Epithelial cell of prostate (primary cell): ENCODE measurements around the gene PSME3.
"Not testable (repeated sequence)": the region's sequence is repeated elsewhere in the genome, so short reads cannot be mapped to it uniquely, and the experiment has no call there.

Experiments
- DNase-seq: peaks from one replicate; pipeline ENCODE4 v3.0.0-alpha.2; 2011; ENCODE audit warnings: low read depth, low spot score
- H3K27ac ChIP-seq: fragments of 450-650 bp; 2 replicates; pipeline ENCODE4 v1.5.1; 2017; ENCODE audit warnings: mild to moderate bottlenecking

PSME3 gene

DNA sequence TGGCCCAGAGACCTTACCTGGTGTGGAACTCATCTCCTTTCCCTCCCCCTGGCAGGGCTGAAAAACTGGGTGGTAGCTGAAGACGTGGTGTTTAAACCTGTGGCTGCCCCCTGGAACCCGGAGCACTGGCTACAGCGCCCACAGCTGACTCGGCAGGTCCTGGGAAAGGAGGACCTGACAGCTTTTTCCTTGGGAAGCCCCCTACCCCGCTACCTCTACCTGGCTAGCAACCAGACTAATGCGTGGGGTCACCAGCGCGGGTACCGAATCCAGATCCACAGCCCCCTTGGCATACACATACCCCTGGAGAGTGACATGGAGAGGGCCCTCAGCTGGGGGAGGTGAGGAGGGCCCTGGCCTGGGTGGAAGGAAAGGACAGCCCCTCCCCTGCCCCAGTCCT is 15.8 kb downstream of the PSME3 start:
- no peak for DNase-seq
- no peak overlapping the region for H3K27ac ChIP-seq

- DNase-seq = no peak
- no peak overlapping the region for H3K27ac ChIP-seq
These were observed 16.4 kb downstream of the PSME3 start for GRCh38 chr17:42849451-42850181.

GRCh38 chr17:42850954-42851353 is 17.8 kb downstream of the PSME3 start, which contains the start of gene AOC3:
TSS of gene AOC3 (plus strand) at chr17:42851199. CDS start at chr17:42851344, 145 bp downstream.
- DNase-seq = no peak
- H3K27ac ChIP-seq = no peak within 1 kb of the TSS

- H3K27ac ChIP-seq, DNase-seq: not testable (repeated sequence)
These were observed 18.4 kb downstream of the PSME3 start for GRCh38 chr17:42851371-42852240.

DNA sequence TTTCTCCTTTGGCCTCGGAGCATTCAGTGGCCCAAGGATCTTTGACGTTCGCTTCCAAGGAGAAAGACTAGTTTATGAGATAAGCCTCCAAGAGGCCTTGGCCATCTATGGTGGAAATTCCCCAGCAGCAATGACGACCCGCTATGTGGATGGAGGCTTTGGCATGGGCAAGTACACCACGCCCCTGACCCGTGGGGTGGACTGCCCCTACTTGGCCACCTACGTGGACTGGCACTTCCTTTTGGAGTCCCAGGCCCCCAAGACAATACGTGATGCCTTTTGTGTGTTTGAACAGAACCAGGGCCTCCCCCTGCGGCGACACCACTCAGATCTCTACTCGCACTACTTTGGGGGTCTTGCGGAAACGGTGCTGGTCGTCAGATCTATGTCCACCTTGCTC is 19.2 kb downstream of the PSME3 start:
- no peak overlapping the region for H3K27ac ChIP-seq
- DNase-seq = no peak

DNA sequence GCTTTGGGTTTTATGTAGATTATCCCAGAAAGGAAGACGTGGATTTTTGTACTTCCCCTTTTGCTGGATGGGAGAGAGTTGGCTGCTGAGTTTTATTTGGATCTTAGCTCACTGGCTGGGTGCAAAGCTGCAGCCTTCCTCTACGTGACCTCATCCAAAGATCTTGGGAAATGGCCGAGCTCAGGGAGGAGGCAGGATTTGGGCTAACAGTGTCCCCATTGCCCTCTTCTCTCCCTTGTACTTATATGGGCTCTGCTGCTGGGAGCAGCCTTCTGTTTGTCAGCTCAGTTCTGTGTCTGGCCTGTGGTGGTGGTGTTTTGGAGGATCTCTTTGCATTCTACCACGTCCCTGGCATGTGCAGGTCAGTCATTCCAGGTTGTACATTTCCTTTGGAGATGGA is 19.8 kb downstream of the PSME3 start:
- DNase-seq = no peak
- H3K27ac ChIP-seq = no peak overlapping the region

DNA sequence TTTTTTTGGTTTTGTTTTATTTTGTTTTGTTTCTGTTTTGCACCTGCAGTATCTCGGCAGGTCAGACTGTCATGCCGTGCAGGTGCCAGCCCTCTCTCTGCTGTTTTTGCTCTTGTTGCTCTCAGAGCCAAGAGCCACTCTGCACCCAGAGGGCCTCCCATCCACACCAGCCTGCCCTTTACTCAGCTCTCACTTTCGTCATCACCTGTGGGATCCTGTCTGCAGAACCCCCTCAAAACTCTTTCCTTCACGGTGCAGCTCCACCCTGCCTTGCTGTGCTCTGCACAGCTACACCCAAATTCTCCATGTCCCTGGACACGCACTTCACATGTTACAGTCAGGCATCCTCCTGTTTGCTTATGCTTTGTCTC is 20.4 kb downstream of the PSME3 start:
- no peak for DNase-seq
- no peak overlapping the region for H3K27ac ChIP-seq

- DNase-seq = no peak
- H3K27ac ChIP-seq = no peak overlapping the region
These were observed 21.0 kb downstream of the PSME3 start for GRCh38 chr17:42853968-42854790.

GRCh38 chr17:42855048-42855596 is 21.9 kb downstream of the PSME3 start:
- DNase-seq = no peak
- no peak overlapping the region for H3K27ac ChIP-seq

DNA sequence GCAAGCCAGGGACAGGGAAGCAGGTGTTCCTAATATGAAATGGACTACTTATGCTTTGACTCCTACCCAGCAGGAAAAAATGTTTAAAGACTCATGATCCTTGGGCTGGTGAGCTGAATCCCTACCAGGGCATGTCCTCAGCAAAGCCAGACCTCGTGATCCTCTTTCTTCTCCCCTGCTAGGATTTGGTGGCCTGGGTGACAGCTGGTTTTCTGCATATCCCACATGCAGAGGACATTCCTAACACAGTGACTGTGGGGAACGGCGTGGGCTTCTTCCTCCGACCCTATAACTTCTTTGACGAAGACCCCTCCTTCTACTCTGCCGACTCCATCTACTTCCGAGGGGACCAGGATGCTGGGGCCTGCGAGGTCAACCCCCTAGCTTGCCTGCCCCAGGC is 22.9 kb downstream of the PSME3 start:
- H3K27ac ChIP-seq, DNase-seq: not testable (repeated sequence)

GRCh38 chr17:42856516-42856915 is 23.3 kb downstream of the PSME3 start:
- not testable (repeated sequence) for DNase-seq, H3K27ac ChIP-seq

- H3K27ac ChIP-seq = no peak overlapping the region
- no peak for DNase-seq
These were observed 24.2 kb downstream of the PSME3 start for GRCh38 chr17:42857389-42857788.

DNA sequence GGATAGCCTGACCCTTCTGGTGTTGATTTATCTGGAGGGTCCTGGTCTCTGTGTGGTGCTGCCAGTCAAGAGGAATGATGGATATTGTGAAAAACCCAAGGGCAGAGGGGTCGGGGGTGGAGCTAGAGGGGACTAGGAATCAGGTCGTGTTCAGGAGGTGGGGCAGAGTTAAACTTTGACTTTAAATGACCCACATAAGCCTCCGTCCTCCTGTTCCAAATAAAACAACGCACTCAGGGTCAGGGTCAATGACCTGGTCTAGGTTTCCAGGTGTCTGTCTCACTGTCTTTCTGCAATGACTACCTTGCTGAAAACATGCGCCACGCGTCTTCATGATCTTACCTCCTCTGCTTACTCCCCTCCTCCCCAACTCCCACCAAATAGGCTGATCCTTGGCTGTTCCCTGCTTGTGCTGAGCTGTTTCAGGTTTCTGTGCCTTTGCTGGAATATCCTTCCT is 32.5 kb downstream of the PSME3 start:
- DNase-seq = no peak
- H3K27ac ChIP-seq = no peak overlapping the region

GRCh38 chr17:42866216-42866615 is 33.0 kb downstream of the PSME3 start:
- no peak for DNase-seq
- H3K27ac ChIP-seq = no peak overlapping the region

DNA sequence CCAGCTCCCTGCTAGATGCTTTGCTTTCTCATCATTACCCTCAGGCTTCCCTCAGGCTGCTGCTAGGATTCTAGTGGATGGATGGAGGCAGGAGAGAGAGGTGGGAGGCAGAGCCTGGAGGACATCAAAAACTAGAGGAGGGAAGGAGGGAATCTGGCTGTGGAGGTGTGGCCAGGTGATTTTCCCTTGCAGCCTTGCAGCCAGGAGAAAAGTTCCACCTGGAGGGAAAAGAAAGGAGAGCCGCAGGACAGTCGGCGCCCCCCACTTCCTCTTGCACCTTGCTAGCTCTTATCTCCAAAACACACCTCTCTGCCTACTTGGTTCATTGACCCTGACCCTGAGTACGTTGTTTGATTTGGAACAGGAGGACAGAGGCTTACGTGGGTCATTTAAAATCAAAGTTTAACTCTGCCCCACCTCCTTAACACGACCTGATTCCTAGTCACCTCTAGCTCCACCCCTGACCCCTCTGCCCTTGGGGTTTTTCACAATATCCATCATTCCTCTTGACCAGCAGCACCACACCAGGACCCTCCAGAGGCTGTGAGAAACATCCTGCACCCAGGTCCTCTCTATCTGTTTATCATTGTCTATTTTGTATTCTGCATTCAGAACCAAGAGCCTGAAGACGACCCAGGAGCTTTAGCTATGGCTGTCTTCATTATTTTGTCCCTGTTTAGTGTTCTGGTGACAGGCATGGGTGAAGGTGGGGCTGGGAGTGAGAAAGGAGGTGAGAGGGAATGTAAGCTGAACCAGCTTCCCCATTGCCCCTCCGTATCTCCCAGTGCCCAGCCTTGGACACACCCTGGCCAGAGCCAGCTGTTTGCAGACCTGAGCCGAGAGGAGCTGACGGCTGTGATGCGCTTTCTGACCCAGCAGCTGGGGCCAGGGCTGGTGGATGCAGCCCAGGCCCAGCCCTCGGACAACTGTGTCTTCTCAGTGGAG is 33.7 kb downstream of the PSME3 start:
- no peak overlapping the region for H3K27ac ChIP-seq
- DNase-seq = no peak

- DNase-seq, H3K27ac ChIP-seq: not testable (repeated sequence)
These were observed 34.6 kb downstream of the PSME3 start for GRCh38 chr17:42867694-42868261.

- no peak overlapping the region for H3K27ac ChIP-seq
- DNase-seq = no peak
These were observed 35.1 kb downstream of the PSME3 start for GRCh38 chr17:42868338-42868737.

GRCh38 chr17:42871647-42872046 is 38.5 kb downstream of the PSME3 start:
- no peak for DNase-seq
- H3K27ac ChIP-seq = no peak overlapping the region
